ENCODE measurements around the gene CFTR. TPM values are rescaled to one million over a fixed set of nuclear protein-coding genes. Genes with fewer than 3 reads are reported as not detected.

Gene CFTR
- total and polyA plus RNA-seq, 2 donors (not counting 1 experiment from before 2014, with no cell fraction given): under 0.01 to 0.25 TPM

GRCh38 chr7:117652943-117653680 is 173.3 kb downstream of the CFTR start:
- Histone ChIP-seq H3K27ac (ENCODE audit: insufficient read depth, low read length) (no peak overlapping the region), H2AFZ (ENCODE audit: low read length) (no peak overlapping the region), H3K79me2 (ENCODE audit: control insufficient read depth, insufficient read depth, low read length) (no peaks in the 10 kb centered on the region), H3K9me3 (ENCODE audit: control insufficient read depth, insufficient read depth, low read depth, low read length) (no peaks in the 10 kb centered on the region), H3K4me2 (ENCODE audit: extremely low read depth, insufficient read depth, low read length) (no peak overlapping the region), H3K4me1 (ENCODE audit: control insufficient read depth, extremely low read depth, insufficient read depth, low read length) (no peaks in the 10 kb centered on the region), H3K36me3 (ENCODE audit: control insufficient read depth, insufficient read depth, low read length) (no peaks in the 10 kb centered on the region), H3K27me3 (ENCODE audit: control insufficient read depth, insufficient read depth, low read length) (no peaks in the 10 kb centered on the region), H3K4me3 (replicated peaks in 1 of 4; ENCODE audit: control extremely low read depth in 1 of 4, insufficient read depth in 1 of 4, low read depth in 3 of 4, low read length in 4 of 4) (no peak overlapping the region), H3K9ac (ENCODE audit: insufficient read depth, low read length) (no peak overlapping the region), H4K20me1 (ENCODE audit: control insufficient read depth, extremely low read depth, insufficient read depth, low read length) (no peaks in the 10 kb centered on the region)
- TF ChIP-seq EZH2 (IDR thresholded peaks at IDR 0.05; ENCODE audit: low read length, missing control alignments) (no peak), CTCF (conservative IDR thresholded peaks at IDR 0.05 in 1 of 2, IDR thresholded peaks at IDR 0.05 in 1 of 2; ENCODE audit: low read depth in 1 of 2, low read length in 2 of 2) (no peak)
- no peak for DNase-seq (ENCODE audit: low read depth in 2 of 2)

GRCh38 chr7:117654780-117655179 is 175.0 kb downstream of the CFTR start:
- Histone ChIP-seq H3K4me1 (ENCODE audit: control insufficient read depth, extremely low read depth, insufficient read depth, low read length) (no peaks in the 10 kb centered on the region), H3K27me3 (ENCODE audit: control insufficient read depth, insufficient read depth, low read length) (no peaks in the 10 kb centered on the region), H4K20me1 (ENCODE audit: control insufficient read depth, extremely low read depth, insufficient read depth, low read length) (no peaks in the 10 kb centered on the region), H3K4me2 (ENCODE audit: extremely low read depth, insufficient read depth, low read length) (no peak overlapping the region), H3K36me3 (ENCODE audit: control insufficient read depth, insufficient read depth, low read length) (no peaks in the 10 kb centered on the region), H3K4me3 (replicated peaks in 1 of 4; ENCODE audit: control extremely low read depth in 1 of 4, insufficient read depth in 1 of 4, low read depth in 3 of 4, low read length in 4 of 4) (no peak overlapping the region), H3K79me2 (ENCODE audit: control insufficient read depth, insufficient read depth, low read length) (no peaks in the 10 kb centered on the region), H3K9ac (ENCODE audit: insufficient read depth, low read length) (no peak overlapping the region), H3K9me3 (ENCODE audit: control insufficient read depth, insufficient read depth, low read depth, low read length) (no peaks in the 10 kb centered on the region), H3K27ac (ENCODE audit: insufficient read depth, low read length) (no peak overlapping the region), H2AFZ (ENCODE audit: low read length) (no peak overlapping the region)
- DNase-seq (ENCODE audit: low read depth in 2 of 2): no peak
- TF ChIP-seq EZH2 (IDR thresholded peaks at IDR 0.05; ENCODE audit: low read length, missing control alignments): no peak
- no peak for TF ChIP-seq CTCF (conservative IDR thresholded peaks at IDR 0.05 in 1 of 2, IDR thresholded peaks at IDR 0.05 in 1 of 2; ENCODE audit: low read depth in 1 of 2, low read length in 2 of 2)

GRCh38 chr7:117656806-117657205 is 177.0 kb downstream of the CFTR start:
- TF ChIP-seq EZH2 (IDR thresholded peaks at IDR 0.05; ENCODE audit: low read length, missing control alignments) (no peak), CTCF (conservative IDR thresholded peaks at IDR 0.05 in 1 of 2, IDR thresholded peaks at IDR 0.05 in 1 of 2; ENCODE audit: low read depth in 1 of 2, low read length in 2 of 2) (no peak)
- DNase-seq (ENCODE audit: low read depth in 2 of 2): no peak
- Histone ChIP-seq H3K27me3 (ENCODE audit: control insufficient read depth, insufficient read depth, low read length) (no peaks in the 10 kb centered on the region), H3K9me3 (ENCODE audit: control insufficient read depth, insufficient read depth, low read depth, low read length) (no peaks in the 10 kb centered on the region), H2AFZ (ENCODE audit: low read length) (no peak overlapping the region), H3K4me3 (replicated peaks in 1 of 4; ENCODE audit: control extremely low read depth in 1 of 4, insufficient read depth in 1 of 4, low read depth in 3 of 4, low read length in 4 of 4) (no peak overlapping the region), H3K9ac (ENCODE audit: insufficient read depth, low read length) (no peak overlapping the region), H3K4me2 (ENCODE audit: extremely low read depth, insufficient read depth, low read length) (no peak overlapping the region), H3K36me3 (ENCODE audit: control insufficient read depth, insufficient read depth, low read length) (no peaks in the 10 kb centered on the region), H3K4me1 (ENCODE audit: control insufficient read depth, extremely low read depth, insufficient read depth, low read length) (no peaks in the 10 kb centered on the region), H3K27ac (ENCODE audit: insufficient read depth, low read length) (no peak overlapping the region), H4K20me1 (ENCODE audit: control insufficient read depth, extremely low read depth, insufficient read depth, low read length) (no peaks in the 10 kb centered on the region), H3K79me2 (ENCODE audit: control insufficient read depth, insufficient read depth, low read length) (no peaks in the 10 kb centered on the region)

All from fibroblast of lung (primary cell).